ENCODE measurements around the gene ADI1.

ADI1 gene

DNA sequence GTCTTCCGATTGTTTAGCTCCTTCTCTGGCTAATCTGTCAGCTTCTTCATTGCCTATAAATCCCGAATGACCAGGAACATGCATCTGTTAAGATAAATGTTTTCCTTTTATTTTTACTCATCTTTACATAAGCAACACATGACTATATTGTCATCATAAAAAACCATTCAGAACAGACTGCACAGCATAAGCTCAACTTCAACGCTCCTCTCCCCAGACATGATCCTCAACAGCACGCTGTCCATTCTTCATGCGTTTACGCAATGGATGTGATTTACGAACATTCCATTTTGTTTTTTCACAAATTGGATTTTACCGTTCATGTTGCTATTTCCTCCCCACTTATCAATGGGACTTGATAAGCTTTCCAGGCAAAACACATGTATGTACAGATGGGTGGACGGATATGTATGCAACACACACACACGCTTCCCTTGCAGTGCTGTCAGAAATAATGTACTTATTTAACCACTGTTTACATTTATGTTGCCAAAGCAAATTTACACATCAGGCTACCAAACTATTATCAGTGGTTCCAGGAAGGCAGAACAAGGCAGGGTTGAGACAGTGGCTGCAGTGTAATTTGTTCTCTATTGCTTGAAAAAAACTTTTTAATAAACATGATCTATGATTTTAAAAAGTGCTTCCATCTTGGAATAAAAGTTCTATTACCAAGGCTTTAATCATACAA, 26.6 kb upstream of the ADI1 start:
- H3K4me1 ChIP-seq (ENCODE audit: insufficient read depth, poor library complexity, severe bottlenecking), result no peaks in the 10 kb centered on the region
- no peak for ATAC-seq (ENCODE audit: low read depth)
- H3K27ac ChIP-seq (ENCODE audit: poor library complexity, severe bottlenecking), result no peak overlapping the region
- TF ChIP-seq, protein P1, sequence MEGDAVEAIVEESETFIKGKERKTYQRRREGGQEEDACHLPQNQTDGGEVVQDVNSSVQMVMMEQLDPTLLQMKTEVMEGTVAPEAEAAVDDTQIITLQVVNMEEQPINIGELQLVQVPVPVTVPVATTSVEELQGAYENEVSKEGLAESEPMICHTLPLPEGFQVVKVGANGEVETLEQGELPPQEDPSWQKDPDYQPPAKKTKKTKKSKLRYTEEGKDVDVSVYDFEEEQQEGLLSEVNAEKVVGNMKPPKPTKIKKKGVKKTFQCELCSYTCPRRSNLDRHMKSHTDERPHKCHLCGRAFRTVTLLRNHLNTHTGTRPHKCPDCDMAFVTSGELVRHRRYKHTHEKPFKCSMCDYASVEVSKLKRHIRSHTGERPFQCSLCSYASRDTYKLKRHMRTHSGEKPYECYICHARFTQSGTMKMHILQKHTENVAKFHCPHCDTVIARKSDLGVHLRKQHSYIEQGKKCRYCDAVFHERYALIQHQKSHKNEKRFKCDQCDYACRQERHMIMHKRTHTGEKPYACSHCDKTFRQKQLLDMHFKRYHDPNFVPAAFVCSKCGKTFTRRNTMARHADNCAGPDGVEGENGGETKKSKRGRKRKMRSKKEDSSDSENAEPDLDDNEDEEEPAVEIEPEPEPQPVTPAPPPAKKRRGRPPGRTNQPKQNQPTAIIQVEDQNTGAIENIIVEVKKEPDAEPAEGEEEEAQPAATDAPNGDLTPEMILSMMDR (IDR thresholded peaks at IDR 0.05; ENCODE audit: poor library complexity, severe bottlenecking), result no peak
- no peaks in the 10 kb centered on the region for H3K9me3 ChIP-seq (ENCODE audit: severe bottlenecking)
- H3K4me3 ChIP-seq (ENCODE audit: severe bottlenecking), result no peak overlapping the region
- DNase-seq (ENCODE audit: low spot score), result no peak
- peaks cover 90% of the 10 kb centered on the region for H3K36me3 ChIP-seq (ENCODE audit: low read depth)
- H3K27me3 ChIP-seq (ENCODE audit: insufficient read depth, poor library complexity, severe bottlenecking), result no peaks in the 10 kb centered on the region

DNA sequence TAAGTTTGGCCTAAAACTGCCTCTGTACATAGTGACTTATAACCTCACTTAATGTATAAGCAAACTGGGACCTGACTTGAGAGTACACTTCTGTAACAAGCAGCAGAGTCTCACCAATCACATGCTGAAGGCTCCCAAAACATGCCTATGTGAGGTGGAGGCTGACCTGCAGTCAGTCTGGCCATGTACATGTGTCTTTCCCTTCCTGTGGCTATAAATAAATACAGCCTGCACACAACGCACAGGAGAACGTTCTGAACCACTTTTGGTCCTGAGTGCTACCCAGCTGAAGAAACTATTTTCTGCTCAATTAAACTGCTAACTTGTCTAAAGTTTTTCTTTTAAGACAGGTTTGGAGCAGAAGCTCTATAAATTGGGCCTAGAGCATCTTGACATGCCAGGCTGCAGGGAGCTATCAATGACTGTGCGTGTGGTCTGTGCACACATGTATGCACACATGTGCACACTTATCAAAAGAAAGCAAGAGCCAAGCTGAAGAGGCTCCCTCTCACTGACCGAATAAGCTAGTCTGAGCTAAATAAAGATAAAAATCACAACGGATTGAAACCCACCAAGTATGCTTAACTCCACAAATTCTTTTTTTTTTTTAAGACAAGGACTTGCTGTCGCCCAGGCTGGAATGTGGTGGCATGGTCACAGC, 23.8 kb upstream of the ADI1 start:
- Histone ChIP-seq H3K4me3 (ENCODE audit: severe bottlenecking) (no peak overlapping the region), H3K36me3 (ENCODE audit: low read depth) (peaks cover 66% of the 10 kb centered on the region), H3K27ac (ENCODE audit: poor library complexity, severe bottlenecking) (no peak overlapping the region), H3K27me3 (ENCODE audit: insufficient read depth, poor library complexity, severe bottlenecking) (no peaks in the 10 kb centered on the region), H3K9me3 (ENCODE audit: severe bottlenecking) (no peaks in the 10 kb centered on the region), H3K4me1 (ENCODE audit: insufficient read depth, poor library complexity, severe bottlenecking) (no peaks in the 10 kb centered on the region)
- TF ChIP-seq, protein P1 (IDR thresholded peaks at IDR 0.05; ENCODE audit: poor library complexity, severe bottlenecking), result no peak
- no peak for ATAC-seq (ENCODE audit: low read depth)
- no peak for DNase-seq (ENCODE audit: low spot score)

DNA sequence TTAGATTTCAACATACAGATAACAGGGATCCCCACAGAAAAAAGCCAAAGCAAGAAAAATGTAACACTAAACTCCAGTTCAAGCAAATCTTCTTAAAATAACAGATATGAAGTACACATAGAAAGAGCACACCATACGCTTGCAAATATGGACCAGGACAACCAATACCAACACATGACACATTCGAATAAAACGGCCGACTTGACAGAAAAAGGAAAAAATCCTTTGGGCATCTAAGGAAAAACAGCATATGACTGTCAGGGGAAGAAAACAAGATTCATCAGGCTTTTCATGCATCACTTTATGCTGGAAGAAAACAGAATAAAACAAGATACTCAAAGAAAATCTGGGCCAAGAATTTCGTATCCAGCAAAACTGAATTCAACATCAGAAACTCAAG, 22.8 kb upstream of the ADI1 start:
- ATAC-seq (ENCODE audit: low read depth), result no peak
- peaks cover 59% of the 10 kb centered on the region for H3K36me3 ChIP-seq (ENCODE audit: low read depth)

DNA sequence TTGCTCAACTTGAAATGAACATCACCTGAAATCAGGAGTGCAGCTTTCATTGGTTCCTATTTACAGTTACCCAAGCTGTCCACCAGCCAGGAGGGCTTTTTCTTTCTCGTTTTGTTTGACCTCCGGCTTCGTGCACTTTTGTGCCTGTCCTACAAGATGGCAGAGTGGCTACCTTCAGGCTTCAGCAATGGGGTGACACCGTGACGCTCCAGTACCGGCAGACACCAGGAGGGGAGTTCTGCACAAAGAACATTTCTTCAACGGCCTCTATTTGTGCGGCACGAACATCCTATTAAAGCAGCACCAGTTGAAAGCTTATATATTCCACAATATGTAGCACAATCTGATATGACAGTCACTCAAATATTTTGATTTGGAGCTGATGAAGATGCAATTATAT, 20.5 kb upstream of the ADI1 start:
- Histone ChIP-seq H3K27ac (ENCODE audit: poor library complexity, severe bottlenecking) (no peak overlapping the region), H3K27me3 (ENCODE audit: insufficient read depth, poor library complexity, severe bottlenecking) (no peaks in the 10 kb centered on the region), H3K36me3 (ENCODE audit: low read depth) (peaks cover 36% of the 10 kb centered on the region), H3K4me1 (ENCODE audit: insufficient read depth, poor library complexity, severe bottlenecking) (peaks cover 18% of the 10 kb centered on the region), H3K9me3 (ENCODE audit: severe bottlenecking) (no peaks in the 10 kb centered on the region), H3K4me3 (ENCODE audit: severe bottlenecking) (no peak overlapping the region)
- ATAC-seq (ENCODE audit: low read depth) (no peak), DNase-seq (ENCODE audit: low spot score) (no peak)
- TF ChIP-seq, protein P1 (IDR thresholded peaks at IDR 0.05; ENCODE audit: poor library complexity, severe bottlenecking), result no peak

More for the DNA sequence above, 22.8 kb upstream of the ADI1 start:
- Histone ChIP-seq H3K27ac (ENCODE audit: poor library complexity, severe bottlenecking) (no peak overlapping the region), H3K4me1 (ENCODE audit: insufficient read depth, poor library complexity, severe bottlenecking) (no peaks in the 10 kb centered on the region), H3K27me3 (ENCODE audit: insufficient read depth, poor library complexity, severe bottlenecking) (no peaks in the 10 kb centered on the region), H3K9me3 (ENCODE audit: severe bottlenecking) (no peaks in the 10 kb centered on the region), H3K4me3 (ENCODE audit: severe bottlenecking) (no peak overlapping the region)
- no peak for DNase-seq (ENCODE audit: low spot score)
- TF ChIP-seq, protein P1 (IDR thresholded peaks at IDR 0.05; ENCODE audit: poor library complexity, severe bottlenecking), result no peak

Data from RWPE2 (cell line).